ENCODE measurements around the gene GNG14.
"Not testable (repeated sequence)": the region's sequence is repeated elsewhere in the genome, so short reads cannot be mapped to it uniquely, and the experiment has no call there.

Gene GNG14

GRCh38 chr19:12687496-12688196 is at the start of gene GNG14:
Gene GNG14 (plus strand): TSS chr19:12687998. CDS start chr19:12688049, 51 bp downstream.
- no peak for DNase-seq

- no peak for DNase-seq
Measured at GRCh38 chr19:12638611-12639182, 49.1 kb upstream of the GNG14 start.

- DNase-seq, result peak; percentile 76
Measured at GRCh38 chr19:12639901-12640613, 47.7 kb upstream of the GNG14 start.

DNA sequence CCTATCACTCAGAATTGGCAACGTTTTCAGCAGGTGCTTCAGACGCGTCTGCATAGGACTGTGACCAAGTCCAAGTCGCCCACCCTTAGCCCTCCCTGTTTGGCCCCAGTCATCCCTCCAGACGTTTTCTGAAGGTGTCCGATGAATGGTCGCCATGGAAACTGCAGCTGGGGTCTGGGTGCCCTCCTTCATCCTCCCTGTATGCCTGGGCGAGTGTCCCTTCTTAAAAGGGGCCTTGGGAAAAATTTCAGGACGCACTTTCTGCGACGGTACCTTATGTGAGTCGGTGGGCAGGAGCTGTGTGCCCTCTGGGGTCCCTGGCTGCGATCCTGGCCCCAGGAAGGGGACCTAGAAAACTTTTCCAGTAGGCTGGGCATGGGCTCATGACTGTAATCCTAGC is 46.3 kb upstream of the GNG14 start:
- DNase-seq, result no peak

DNA sequence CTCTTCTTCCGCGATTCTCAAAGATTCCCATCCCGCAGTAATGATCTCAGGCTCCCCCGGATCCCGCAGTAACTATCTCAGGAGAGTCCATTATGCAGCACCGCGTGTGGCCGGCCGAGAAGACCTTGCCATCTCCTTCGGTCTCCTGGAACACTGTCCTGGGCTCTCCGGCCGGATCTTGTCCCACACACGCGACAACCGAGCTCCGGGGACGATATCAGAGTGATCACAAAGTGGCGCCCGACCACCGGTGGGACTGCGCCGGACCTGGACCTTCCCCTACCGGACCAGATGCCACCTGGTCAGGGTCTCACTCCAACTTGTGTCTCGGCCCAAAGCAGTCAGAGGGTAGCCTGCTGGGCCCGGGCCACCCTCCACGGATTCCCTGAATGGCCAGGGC is 45.3 kb upstream of the GNG14 start:
- no peak for DNase-seq

DNA sequence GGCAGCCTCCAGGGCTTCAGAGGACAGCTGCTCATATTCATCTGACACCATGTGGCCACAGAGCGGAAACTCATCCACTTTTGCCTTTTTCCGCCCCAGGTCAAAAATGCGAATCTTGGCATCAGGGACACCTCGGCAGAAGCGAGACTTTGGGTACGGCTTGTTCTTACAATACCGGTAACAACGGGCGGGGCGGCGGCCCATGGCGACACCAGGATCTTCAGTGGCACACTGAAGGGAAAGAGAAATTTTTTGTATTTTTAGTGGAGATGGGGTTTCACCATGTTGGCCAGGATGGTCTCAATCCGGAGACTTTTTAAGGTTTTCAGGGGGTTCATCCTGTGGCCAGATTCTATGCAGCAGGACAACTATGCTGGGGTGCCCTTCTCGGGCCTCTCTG is 44.1 kb upstream of the GNG14 start:
- DNase-seq, result not testable (repeated sequence)

DNA sequence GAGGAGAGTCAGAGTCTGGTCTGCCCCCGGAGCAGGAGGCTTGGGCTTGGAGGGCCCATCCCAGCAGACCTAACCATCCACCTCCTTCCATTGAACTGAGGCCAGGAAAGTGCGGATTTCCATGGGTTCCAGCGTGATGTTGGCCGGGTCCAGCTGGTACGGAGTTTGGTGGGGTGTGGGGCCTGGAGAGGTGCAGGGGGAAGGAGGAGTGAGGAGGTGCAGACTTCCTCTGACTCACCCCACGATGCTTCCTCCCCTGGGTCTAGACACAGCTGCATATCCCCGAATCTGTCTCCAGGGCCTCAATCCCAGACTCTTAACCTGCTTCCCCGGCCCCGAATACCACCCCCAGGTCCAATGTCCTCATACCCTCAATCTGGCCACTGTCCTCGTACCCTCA is 41.2 kb upstream of the GNG14 start:
- no peak for DNase-seq

GRCh38 chr19:12647047-12647446 is 40.8 kb upstream of the GNG14 start:
- DNase-seq, result no peak

- peak; percentile 24 for DNase-seq
Measured at GRCh38 chr19:12647490-12648071, 40.2 kb upstream of the GNG14 start.

- no peak for DNase-seq
Measured at GRCh38 chr19:12648088-12648487, 39.7 kb upstream of the GNG14 start.

DNA sequence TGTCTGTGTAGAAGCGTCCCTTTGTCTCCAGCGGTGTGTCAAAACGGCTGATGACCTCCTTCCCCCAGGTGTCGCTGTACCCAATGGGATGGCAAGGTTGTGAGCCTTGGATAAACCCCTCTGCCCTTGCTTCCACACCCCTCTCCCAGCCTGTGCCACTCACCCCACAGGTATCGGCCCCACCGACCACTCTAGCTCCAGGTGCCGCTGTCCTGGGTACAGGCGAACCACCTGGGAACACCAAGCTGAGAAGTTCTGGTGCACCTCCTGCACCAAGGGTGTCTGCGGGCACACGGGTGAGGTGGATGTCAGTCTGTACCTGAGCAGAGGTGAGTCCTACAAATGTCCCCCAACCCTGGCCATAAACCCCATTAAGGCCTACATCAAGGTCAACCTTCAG is 37.9 kb upstream of the GNG14 start:
- no peak for DNase-seq

DNA sequence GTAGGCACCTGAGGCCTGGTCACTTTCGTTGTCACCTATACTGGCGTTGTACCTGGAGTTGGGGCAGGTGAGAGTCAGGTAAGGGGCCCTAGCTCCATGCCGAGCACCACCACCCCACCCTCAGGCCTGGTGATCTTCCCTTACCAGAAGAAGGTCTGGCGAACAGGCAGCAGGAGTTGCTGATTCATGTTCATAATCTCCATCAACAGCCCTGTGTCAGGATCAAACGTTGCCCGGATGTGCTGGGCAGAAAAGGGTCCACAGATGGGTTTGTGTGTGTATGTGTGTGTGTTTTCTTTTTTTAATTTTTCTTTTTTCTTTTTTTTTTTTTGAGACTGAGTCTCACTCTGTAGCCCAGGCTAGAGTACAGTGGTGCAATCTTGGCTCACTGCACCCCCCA is 35.6 kb upstream of the GNG14 start:
- DNase-seq, result no peak

- DNase-seq, result no peak
Measured at GRCh38 chr19:12655546-12655945, 32.3 kb upstream of the GNG14 start.

- DNase-seq, result no peak
Measured at GRCh38 chr19:12656899-12657571, 30.8 kb upstream of the GNG14 start.

- DNase-seq, result no peak
Measured at GRCh38 chr19:12657966-12658365, 29.8 kb upstream of the GNG14 start.

DNA sequence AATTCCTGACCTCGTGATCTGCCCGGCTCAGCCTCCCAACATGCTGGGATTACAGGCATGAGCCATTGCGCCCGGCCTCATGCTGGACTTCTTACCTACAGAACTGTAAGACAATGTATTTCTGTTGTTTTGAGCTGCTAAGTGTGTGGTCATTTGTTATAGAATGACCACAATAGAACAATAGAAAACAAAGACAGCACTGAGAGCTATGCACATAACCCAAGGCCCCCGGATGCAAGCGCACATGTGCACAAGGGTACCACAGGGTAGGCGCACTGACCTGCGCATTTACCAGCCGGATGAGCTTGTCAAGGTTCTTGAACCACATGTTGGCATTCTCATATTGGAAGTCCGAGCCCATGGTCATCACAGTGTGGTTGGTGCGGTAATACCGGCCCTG is 26.8 kb upstream of the GNG14 start:
- no peak for DNase-seq

- DNase-seq, result no peak
Measured at GRCh38 chr19:12664406-12665280, 23.2 kb upstream of the GNG14 start.

GRCh38 chr19:12665281-12665573 is 22.6 kb upstream of the GNG14 start:
- DNase-seq, result no peak

GRCh38 chr19:12665671-12666264 is 22.0 kb upstream of the GNG14 start:
- DNase-seq, result no peak

DNA sequence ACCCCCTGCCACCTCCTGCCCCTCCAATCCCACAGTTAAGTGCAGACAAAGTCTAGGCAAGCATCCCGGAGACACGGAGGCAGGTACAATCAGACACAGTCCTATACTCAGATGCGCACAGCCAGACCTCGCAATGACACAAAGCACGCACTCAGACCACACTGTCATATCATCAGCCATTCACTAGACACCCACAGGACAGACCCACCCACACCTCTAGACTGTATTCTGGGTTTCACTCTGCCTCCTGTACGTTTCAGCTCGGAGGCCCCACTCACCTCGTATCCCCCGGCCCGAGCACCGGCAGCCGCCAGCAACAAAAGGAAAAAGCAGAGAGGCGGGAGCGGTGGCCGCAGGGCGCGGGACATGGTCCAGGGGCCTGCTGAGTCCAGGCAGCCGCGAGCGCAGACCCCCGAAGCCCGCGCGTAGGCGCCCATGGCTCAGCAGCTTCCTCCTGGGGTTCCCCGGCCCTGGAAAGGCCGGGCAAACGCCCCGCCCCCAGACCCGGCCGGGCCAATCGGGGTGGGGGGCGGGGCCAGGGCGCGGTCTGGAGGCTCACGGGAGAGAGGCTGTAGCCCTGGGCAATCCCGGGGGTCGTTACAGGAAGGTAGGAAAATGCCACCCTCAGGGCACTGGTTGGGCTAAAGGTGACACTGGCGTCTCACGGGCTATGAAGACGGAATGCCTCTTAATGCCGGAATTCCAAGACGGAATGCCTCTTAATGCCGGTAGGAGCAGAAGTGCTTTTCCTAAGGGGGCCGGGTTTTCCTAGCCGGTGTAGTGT is 21.3 kb upstream of the GNG14 start, which contains the start of the genes MAN2B1 and WDR83:
Gene MAN2B1, minus strand, starts transcription at position 478 of the 784 bp plus-strand sequence. Its CDS starts 41 bp downstream, at position 437.
Gene WDR83, plus strand, starts transcription at position 543 of the 784 bp plus-strand sequence. CDS start 2,984 bp downstream, outside the sequence.
- DNase-seq, result peak; percentile 62

All from fibroblast of skin of right quadriceps (primary cell).